Breast epithelium (tissue), 3 donors: ENCODE data around the gene ATRN.

Source experiments
- CTCF ChIP-seq, 3 donors: fragments of 450-650 bp; IDR thresholded peaks; one replicate each; pipeline ENCODE4 v1.5.1; 2016 to 2017; ENCODE audit warnings: antibody characterized with exemption in 3 of 3, mild to moderate bottlenecking in 3 of 3, moderate library complexity in 3 of 3
- POLR2A ChIP-seq: fragments of 450-650 bp; IDR thresholded peaks from one replicate; pipeline ENCODE4 v1.6.1; 2016; ENCODE audit warnings: antibody characterized with exemption, mild to moderate bottlenecking, moderate library complexity
- POLR2AphosphoS5 ChIP-seq, 3 donors: sonication (generic); formaldehyde crosslinking; IDR thresholded peaks; one replicate each; pipeline ENCODE4 v1.6.1; 2017; ENCODE audit warnings: antibody characterized with exemption in 3 of 3

DNA sequence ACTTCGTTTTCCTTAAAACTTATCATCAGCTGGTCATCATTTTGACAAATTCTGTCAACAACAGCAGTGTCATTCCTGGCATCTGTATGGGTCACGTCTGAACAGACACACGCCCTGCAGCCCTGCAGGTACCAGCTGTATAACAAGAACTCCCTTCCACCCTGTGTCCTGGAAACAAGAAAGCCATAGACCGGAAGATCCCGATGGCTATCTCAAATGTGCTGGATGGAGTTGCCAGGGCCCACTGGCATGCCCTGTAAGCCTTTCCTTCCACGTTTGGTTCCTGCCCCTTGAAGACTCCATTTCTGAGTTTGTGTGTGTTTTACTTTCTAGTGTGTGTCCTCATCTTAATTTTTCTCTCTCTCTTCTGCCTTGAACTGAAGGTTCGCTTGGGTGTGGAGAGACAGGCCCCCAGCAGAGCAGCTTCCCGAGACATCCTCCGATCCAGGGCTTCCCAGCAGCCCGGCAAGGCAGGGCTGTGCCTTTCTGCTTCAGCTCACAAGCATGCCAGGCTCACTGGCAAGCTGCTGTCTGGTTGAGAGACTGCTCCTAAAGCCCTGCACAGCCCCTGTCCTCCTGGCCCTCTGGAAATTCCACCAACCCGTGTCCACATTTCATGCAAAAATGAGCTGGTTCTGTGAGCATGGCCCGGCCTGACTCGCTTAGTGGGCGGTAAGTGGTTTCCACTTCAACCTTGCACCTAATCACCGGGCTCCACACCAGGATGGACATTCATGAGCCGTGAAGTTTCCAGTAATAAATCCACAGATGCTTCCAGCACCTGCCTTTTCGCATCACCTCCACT is 183.7 kb downstream of the ATRN start:
- TF ChIP-seq POLR2AphosphoS5 (IDR thresholded peaks at IDR 0.05), result no peak
- no peak for TF ChIP-seq POLR2A
- no peak for TF ChIP-seq CTCF (IDR thresholded peaks at IDR 0.05)
